Measurements from ENCODE around the gene FOXD3.

Gene FOXD3

DNA sequence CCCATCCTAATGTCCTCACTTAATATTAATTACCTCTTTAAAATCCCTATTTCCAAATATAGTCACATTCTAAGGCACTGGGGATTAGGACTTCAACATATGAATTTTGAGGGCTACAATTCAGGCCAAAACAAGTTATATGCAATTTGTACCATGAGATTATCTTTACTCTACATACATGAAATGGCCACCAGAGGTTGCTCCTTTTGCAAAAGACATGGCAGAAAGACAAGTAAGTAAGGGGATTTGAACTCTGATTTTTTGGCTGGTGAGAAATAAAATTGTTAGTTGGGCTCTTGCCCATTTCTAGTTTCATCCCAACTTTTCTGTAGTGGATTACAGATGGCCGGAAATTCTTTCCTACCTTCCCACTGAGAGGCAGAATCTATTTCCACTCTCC lies 40.2 kb downstream of the FOXD3 start:
- DNase-seq = no peak

DNA sequence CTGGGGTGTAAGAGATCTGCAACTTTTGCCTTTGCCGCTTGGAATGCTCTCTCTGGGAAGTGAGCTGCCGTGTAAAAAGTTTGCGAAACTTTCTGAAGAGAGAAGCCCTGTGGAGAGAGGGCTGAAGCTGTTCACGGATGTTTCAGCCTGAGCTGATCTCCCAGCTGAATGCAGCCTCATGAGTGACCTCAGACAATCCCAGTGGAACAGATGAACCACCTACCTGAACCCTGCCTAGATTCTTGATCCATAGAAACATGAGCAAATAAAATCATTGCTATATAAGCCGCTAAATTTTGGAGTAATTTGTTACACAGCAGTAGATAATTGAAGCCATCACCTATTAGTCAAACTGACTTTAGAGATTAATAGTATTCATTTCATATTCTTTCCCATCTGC lies 40.6 kb downstream of the FOXD3 start:
- no peak for DNase-seq

DNA sequence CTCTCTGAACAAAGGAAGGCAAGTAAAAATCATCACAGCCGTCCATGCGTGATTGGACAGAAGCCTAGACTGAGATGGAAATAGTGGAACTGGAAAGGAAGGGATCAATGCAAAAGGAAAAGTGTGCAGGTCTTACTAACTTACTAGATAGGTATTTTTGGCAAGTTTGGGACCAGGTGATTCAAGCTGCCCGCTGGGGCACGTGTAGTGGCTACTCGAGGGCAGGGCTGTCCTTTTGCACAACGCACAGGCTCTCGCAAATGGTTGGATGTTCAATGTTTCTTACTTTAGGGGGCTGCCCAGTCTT lies 44.5 kb downstream of the FOXD3 start:
- no peak for DNase-seq

DNA sequence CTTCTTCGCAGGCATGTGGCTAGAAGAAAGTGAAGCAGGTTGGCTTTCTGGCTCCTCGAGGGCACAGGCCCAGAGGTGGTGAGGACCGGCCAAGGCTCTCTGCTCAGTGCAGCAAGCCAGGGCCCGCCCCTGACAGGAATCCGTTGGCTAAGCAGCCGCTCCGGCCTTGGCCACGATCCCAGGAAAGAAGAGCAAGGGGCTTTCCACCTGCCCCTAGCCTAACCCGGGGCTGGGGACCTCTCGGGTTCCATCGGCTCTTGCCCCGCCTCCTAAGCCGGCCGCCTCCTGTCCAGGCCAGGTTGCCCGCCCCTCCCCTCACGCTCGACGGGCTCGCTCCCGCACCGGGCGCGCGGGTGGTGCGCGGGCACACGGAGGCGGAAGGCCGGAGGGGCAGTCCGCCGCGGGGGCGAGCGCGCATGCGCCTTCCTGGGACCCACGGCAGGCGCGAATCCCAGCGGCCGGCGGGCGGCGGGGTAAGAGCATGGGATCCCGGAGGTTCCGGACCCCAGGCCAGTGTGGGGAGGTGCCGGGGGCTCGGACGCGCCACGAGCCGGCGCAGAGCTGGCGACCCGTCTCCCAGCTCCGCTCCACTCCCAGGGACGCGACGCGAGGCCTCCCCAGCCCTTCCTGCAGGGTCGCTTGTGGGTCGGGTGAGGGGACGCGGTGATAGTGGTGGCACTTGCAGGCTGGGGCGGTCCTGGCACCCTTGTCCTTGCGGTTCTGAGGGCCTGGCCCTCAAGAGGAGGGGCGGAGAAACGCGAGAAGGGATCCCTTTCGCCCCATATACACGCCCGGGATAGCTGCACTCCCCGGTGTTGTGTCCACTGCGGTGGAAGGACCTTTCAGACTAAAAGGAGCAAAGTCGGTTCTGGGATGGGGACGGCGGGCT lies 45.1 kb downstream of the FOXD3 start, which contains the start of gene ALG6:
ALG6 (plus strand) TSS at position 413 of the 889 bp plus-strand sequence. CDS start 3,351 bp downstream, outside the sequence.
- DNase-seq = peak; percentile 97

DNA sequence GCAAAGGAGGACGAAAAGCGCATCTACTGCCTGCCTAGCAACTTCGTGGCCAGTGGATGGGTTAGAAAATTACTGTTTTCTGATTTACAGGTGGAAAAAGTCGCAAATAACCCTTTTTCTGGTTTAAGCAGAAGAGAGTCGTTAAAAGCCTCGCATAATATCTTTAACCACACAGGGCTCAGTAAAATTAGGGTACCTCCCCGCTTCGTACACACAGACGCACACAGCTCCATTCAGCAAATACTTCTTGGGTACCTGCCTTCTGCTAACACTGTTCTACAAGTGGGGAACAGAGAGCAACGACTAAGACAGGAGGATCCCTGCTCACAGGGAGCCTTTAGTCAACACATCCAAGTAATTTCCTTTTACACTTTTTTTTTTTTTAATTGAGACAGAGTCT lies 45.8 kb downstream of the FOXD3 start:
- DNase-seq = no peak
